Mesenchymal stem cell (in vitro differentiated cells and primary cell): ENCODE data around the gene OSTC.

ENCODE experiments used
- DNase-seq: peaks from one replicate; pipeline ENCODE4 v3.0.0-alpha.2; 2013
- H2AFZ ChIP-seq: one replicate; pipeline ENCODE4 v1.6.1; 2013; ENCODE audit warnings: low read depth, mild to moderate bottlenecking, control low read depth, inconsistent platforms, low read length, moderate library complexity
- H2AK5ac ChIP-seq: 2 replicates; pipeline ENCODE4 v1.6.1; 2013; ENCODE audit warnings: low read length, moderate library complexity, mild to moderate bottlenecking, inconsistent platforms; ENCODE audit not compliant: severe bottlenecking
- H2BK120ac ChIP-seq: one replicate; pipeline ENCODE4 v1.6.1; 2013; ENCODE audit warnings: low read depth, mild to moderate bottlenecking, inconsistent platforms, low read length, moderate library complexity
- H2BK12ac ChIP-seq, 2 experiments: one replicate each; pipeline ENCODE4 v1.6.1; 2013; ENCODE audit warnings: inconsistent platforms in 2 of 2, low read length in 2 of 2, mild to moderate bottlenecking in 2 of 2, moderate library complexity in 2 of 2, control low read depth in 1 of 2
- H2BK15ac ChIP-seq: one replicate; pipeline ENCODE4 v1.6.1; 2013; ENCODE audit warnings: mild to moderate bottlenecking, low read depth, inconsistent platforms; ENCODE audit not compliant: poor library complexity, severe bottlenecking
- H2BK5ac ChIP-seq: 2 replicates; pipeline ENCODE4 v1.6.1; 2013; ENCODE audit warnings: low read depth, mild to moderate bottlenecking, low read length, control low read depth, inconsistent platforms; ENCODE audit not compliant: poor library complexity, severe bottlenecking
- H3K14ac ChIP-seq, 2 experiments: one replicate each; pipeline ENCODE4 v1.6.1; 2013; ENCODE audit warnings: inconsistent platforms in 2 of 2, low read length in 2 of 2, control low read depth in 1 of 2, mild to moderate bottlenecking in 1 of 2, moderate library complexity in 1 of 2
- H3K18ac ChIP-seq, 2 experiments: one replicate each; pipeline ENCODE4 v1.6.1; 2013; ENCODE audit warnings: inconsistent platforms in 2 of 2, low read length in 2 of 2, control low read depth in 1 of 2, low read depth in 1 of 2, mild to moderate bottlenecking in 1 of 2
- H3K23ac ChIP-seq, 2 experiments: one replicate each; pipeline ENCODE4 v1.6.1; 2013; ENCODE audit warnings: inconsistent platforms in 2 of 2, low read length in 2 of 2, mild to moderate bottlenecking in 2 of 2, moderate library complexity in 2 of 2, control low read depth in 1 of 2
- H3K27ac ChIP-seq: 2 replicates; pipeline ENCODE4 v1.5.1; 2013; ENCODE audit warnings: mild to moderate bottlenecking, moderate library complexity, low read length, control low read depth, inconsistent platforms; ENCODE audit not compliant: poor library complexity, severe bottlenecking
- H3K27me3 ChIP-seq, 2 experiments: 2 replicates each; pipeline versions ENCODE4 v1.6.1 to v1.7.0; 2013; ENCODE audit warnings: low read length in 2 of 2, mild to moderate bottlenecking in 2 of 2, moderate library complexity in 2 of 2, control low read depth in 1 of 2, inconsistent platforms in 1 of 2; ENCODE audit not compliant: control insufficient read depth in 1 of 2, insufficient read depth in 1 of 2
- H3K36me3 ChIP-seq, 2 experiments: 2 replicates each; pipeline versions ENCODE4 v1.6.1 to v1.7.0; 2013; ENCODE audit warnings: low read length in 2 of 2, control low read depth in 1 of 2, inconsistent platforms in 1 of 2, low read depth in 1 of 2, mild to moderate bottlenecking in 1 of 2; ENCODE audit not compliant: insufficient read depth in 2 of 2, control insufficient read depth in 1 of 2
- H3K4ac ChIP-seq, 2 experiments: one replicate each; pipeline ENCODE4 v1.6.1; 2013; ENCODE audit warnings: inconsistent platforms in 2 of 2, low read length in 2 of 2, mild to moderate bottlenecking in 2 of 2, moderate library complexity in 2 of 2, control low read depth in 1 of 2, low read depth in 1 of 2
- H3K4me1 ChIP-seq: 2 replicates; pipeline ENCODE4 v1.6.1; 2013; ENCODE audit warnings: low read depth, low read length, control low read depth; ENCODE audit not compliant: control insufficient read depth, insufficient read depth
- H3K4me2 ChIP-seq: 2 replicates; pipeline ENCODE4 v1.6.1; 2013; ENCODE audit warnings: low read length, mild to moderate bottlenecking, inconsistent platforms; ENCODE audit not compliant: poor library complexity, severe bottlenecking
- H3K4me3 ChIP-seq, 2 experiments: 2 replicates each; pipeline versions ENCODE4 v1.5.1 to v1.7.0; 2013; ENCODE audit warnings: low read length in 2 of 2, mild to moderate bottlenecking in 2 of 2, control low read depth in 1 of 2, low read depth in 1 of 2; ENCODE audit not compliant: insufficient read depth in 1 of 2
- H3K79me1 ChIP-seq: replicated peaks from 2 replicates; pipeline ENCODE4 v1.6.1; 2013; ENCODE audit warnings: mild to moderate bottlenecking, control low read depth, low read length, inconsistent platforms; ENCODE audit not compliant: poor library complexity, severe bottlenecking
- H3K9ac ChIP-seq: 2 replicates; pipeline ENCODE4 v1.7.0; 2013; ENCODE audit warnings: mild to moderate bottlenecking, low read length, moderate library complexity
- H3K9me3 ChIP-seq: 2 replicates; pipeline ENCODE4 v1.7.0; 2013; ENCODE audit warnings: mild to moderate bottlenecking, low read length; ENCODE audit not compliant: control insufficient read depth
- H4K8ac ChIP-seq: one replicate; pipeline ENCODE4 v1.6.1; 2013; ENCODE audit warnings: inconsistent platforms, mild to moderate bottlenecking, low read length, moderate library complexity
- H4K91ac ChIP-seq: one replicate; pipeline ENCODE4 v1.6.1; 2013; ENCODE audit warnings: mild to moderate bottlenecking, low read length, inconsistent platforms
- WGBS: methylation state at CpG from one replicate; pipeline ENCODE4 v1.1.7; 2013; ENCODE audit warnings: mixed read lengths; 5-methylcytosine and 5-hydroxymethylcytosine counted together

OSTC gene

GRCh38 chr4:108620101-108620932 is 30.1 kb upstream of the OSTC start, which contains the start of gene RPL34:
RPL34 (plus strand) TSS chr4:108620576; CDS start chr4:108621960, 1,384 bp downstream.
- H3K27ac ChIP-seq: peak within 1 kb of the TSS; percentile 97
- H3K4me1 ChIP-seq: peaks cover 4% of the 10 kb centered on the region
- H3K14ac ChIP-seq: peak within 1 kb of the TSS in 1 of 2 experiments; percentile 89
- H3K9ac ChIP-seq: peak within 1 kb of the TSS; percentile 96
- no peak within 1 kb of the TSS for H2BK12ac ChIP-seq
- H3K4me3 ChIP-seq: peak within 1 kb of the TSS; percentile 81 to 89
- H3K4me2 ChIP-seq: peak within 1 kb of the TSS; percentile 82
- H3K23ac ChIP-seq: peak within 1 kb of the TSS in 1 of 2 experiments; percentile 94
- peak within 1 kb of the TSS; percentile 87 for H2AK5ac ChIP-seq
- peaks cover 9% of the 10 kb centered on the region for H3K9me3 ChIP-seq
- H2BK15ac ChIP-seq: no peak within 1 kb of the TSS
- peak within 1 kb of the TSS; percentile 94 for H4K8ac ChIP-seq
- DNase-seq: peak; percentile 99
- no peak within 1 kb of the TSS for H2BK120ac ChIP-seq
- peak within 1 kb of the TSS; percentile 97 for H2BK5ac ChIP-seq
- H4K91ac ChIP-seq: peak within 1 kb of the TSS; percentile 43
- peak within 1 kb of the TSS; percentile 93 to 95 for H3K18ac ChIP-seq
- H3K36me3 ChIP-seq: peaks cover 7 to 39% of the 10 kb centered on the region in 2 experiments
- H3K27me3 ChIP-seq: no peaks in the 10 kb centered on the region
- H3K4ac ChIP-seq: peak within 1 kb of the TSS; percentile 56 to 79
- under 1% methylated on average over 27 of the region's 32 CpGs for WGBS
- H2AFZ ChIP-seq: peak within 1 kb of the TSS; percentile 83
- H3K79me1 ChIP-seq: no peaks in the 10 kb centered on the region

- H3K18ac ChIP-seq: peak overlapping the region; percentile 93 to 95
- 8% methylated on average over 21 of the region's 23 CpGs for WGBS
- H2BK5ac ChIP-seq: no peak overlapping the region
- peak overlapping the region in 1 of 2 experiments; percentile 56 for H3K4ac ChIP-seq
- H2BK15ac ChIP-seq: no peak overlapping the region
- no peak overlapping the region for H3K23ac ChIP-seq
- H3K27ac ChIP-seq: peak overlapping the region; percentile 97
- peak overlapping the region; percentile 81 to 89 for H3K4me3 ChIP-seq
- H3K4me1 ChIP-seq: peaks cover 6% of the 10 kb centered on the region
- peak overlapping the region; percentile 82 for H3K4me2 ChIP-seq
- peaks cover 15 to 48% of the 10 kb centered on the region in 2 experiments for H3K36me3 ChIP-seq
- peak; percentile 24 for DNase-seq
- H4K8ac ChIP-seq: no peak overlapping the region
- H3K9me3 ChIP-seq: peaks cover 3% of the 10 kb centered on the region
- peak overlapping the region; percentile 86 for H2AK5ac ChIP-seq
- H2BK12ac ChIP-seq: no peak overlapping the region
- H4K91ac ChIP-seq: peak overlapping the region; percentile 43
- peak overlapping the region; percentile 96 for H3K9ac ChIP-seq
- H3K79me1 ChIP-seq: peaks cover 3% of the 10 kb centered on the region
- no peaks in the 10 kb centered on the region for H3K27me3 ChIP-seq
- no peak overlapping the region for H2BK120ac ChIP-seq
- H3K14ac ChIP-seq: peak overlapping the region in 1 of 2 experiments; percentile 89
- H2AFZ ChIP-seq: no peak overlapping the region
Measured at GRCh38 chr4:108620933-108621905, 29.2 kb upstream of the OSTC start.

GRCh38 chr4:108622022-108622421 is 28.4 kb upstream of the OSTC start:
- no peak overlapping the region for H2BK120ac ChIP-seq
- H2AFZ ChIP-seq: no peak overlapping the region
- H2BK12ac ChIP-seq: no peak overlapping the region
- no peak overlapping the region for H2BK5ac ChIP-seq
- peak overlapping the region; percentile 30 for H3K4me2 ChIP-seq
- no peak overlapping the region for H2AK5ac ChIP-seq
- H3K4me3 ChIP-seq: peak overlapping the region in 1 of 2 experiments; percentile 89
- peak overlapping the region; percentile 96 for H3K9ac ChIP-seq
- H3K27me3 ChIP-seq: no peaks in the 10 kb centered on the region
- 96% methylated on average over 3 of the region's 4 CpGs for WGBS
- no peak overlapping the region for H3K4ac ChIP-seq
- no peak overlapping the region for H3K27ac ChIP-seq
- no peak for DNase-seq
- H2BK15ac ChIP-seq: no peak overlapping the region
- H4K8ac ChIP-seq: no peak overlapping the region
- H3K23ac ChIP-seq: no peak overlapping the region
- H3K9me3 ChIP-seq: no peaks in the 10 kb centered on the region
- H3K4me1 ChIP-seq: peaks cover 6% of the 10 kb centered on the region
- H3K18ac ChIP-seq: no peak overlapping the region
- no peak overlapping the region for H3K14ac ChIP-seq
- peaks cover 5% of the 10 kb centered on the region for H3K79me1 ChIP-seq
- H3K36me3 ChIP-seq: peaks cover 22 to 56% of the 10 kb centered on the region in 2 experiments
- H4K91ac ChIP-seq: no peak overlapping the region
